ENCODE results near the gene IWS1.
A peak's percentile ranks its signal among the peaks of the same experiment; 100 is the strongest.
"Not testable (repeated sequence)": the region's sequence is repeated elsewhere in the genome, so short reads cannot be mapped to it uniquely, and the experiment has no call there.

Gene IWS1

GRCh38 chr2:127545189-127545588 lies 18.9 kb upstream of the IWS1 start:
- peaks cover 0 to 13% of the 10 kb centered on the region in 2 donors for H3K36me3 ChIP-seq (ENCODE audit: control insufficient read depth in 1 of 2, insufficient read depth in 2 of 2, low read length in 2 of 2)
- H3K27ac ChIP-seq (ENCODE audit: low read depth, low read length): no peak overlapping the region
- H3K4me3 ChIP-seq (ENCODE audit: low read depth in 1 of 2, low read length in 2 of 2): no peak overlapping the region
- no peak overlapping the region for H3K9ac ChIP-seq (ENCODE audit: low read depth in 1 of 2, low read length in 2 of 2)
- H3K27me3 ChIP-seq (ENCODE audit: control insufficient read depth in 1 of 2, insufficient read depth in 2 of 2, low read length in 2 of 2): peaks cover 0 to 3% of the 10 kb centered on the region in 2 donors
- no peaks in the 10 kb centered on the region for H3K9me3 ChIP-seq (ENCODE audit: control insufficient read depth in 1 of 2, low read length in 2 of 2)
- peaks cover 10 to 24% of the 10 kb centered on the region in 2 donors for H3K4me1 ChIP-seq (ENCODE audit: control insufficient read depth in 1 of 2, insufficient read depth in 2 of 2, low read length in 2 of 2)

- H3K9ac ChIP-seq (ENCODE audit: low read depth in 1 of 2, low read length in 2 of 2); H3K27ac ChIP-seq (ENCODE audit: low read depth, low read length); H3K9me3 ChIP-seq (ENCODE audit: control insufficient read depth in 1 of 2, low read length in 2 of 2); H3K27me3 ChIP-seq (ENCODE audit: control insufficient read depth in 1 of 2, insufficient read depth in 2 of 2, low read length in 2 of 2); H3K4me3 ChIP-seq (ENCODE audit: low read depth in 1 of 2, low read length in 2 of 2): not testable (repeated sequence)
- Histone ChIP-seq H3K36me3 (ENCODE audit: control insufficient read depth in 1 of 2, insufficient read depth in 2 of 2, low read length in 2 of 2) (peaks cover 0 to 11% of the 10 kb centered on the region in 2 donors), H3K4me1 (ENCODE audit: control insufficient read depth in 1 of 2, insufficient read depth in 2 of 2, low read length in 2 of 2) (peaks cover 10 to 24% of the 10 kb centered on the region in 2 donors)
These were observed 16.8 kb upstream of the IWS1 start for GRCh38 chr2:127543013-127543501.

- Histone ChIP-seq H3K27ac (ENCODE audit: low read depth, low read length) (no peak overlapping the region), H3K9ac (ENCODE audit: low read depth in 1 of 2, low read length in 2 of 2) (no peak overlapping the region), H3K4me3 (ENCODE audit: low read depth in 1 of 2, low read length in 2 of 2) (no peak overlapping the region), H3K36me3 (ENCODE audit: control insufficient read depth in 1 of 2, insufficient read depth in 2 of 2, low read length in 2 of 2) (peaks cover 0 to 10% of the 10 kb centered on the region in 2 donors), H3K27me3 (ENCODE audit: control insufficient read depth in 1 of 2, insufficient read depth in 2 of 2, low read length in 2 of 2) (peaks cover 0 to 3% of the 10 kb centered on the region in 2 donors), H3K9me3 (ENCODE audit: control insufficient read depth in 1 of 2, low read length in 2 of 2) (no peaks in the 10 kb centered on the region), H3K4me1 (ENCODE audit: control insufficient read depth in 1 of 2, insufficient read depth in 2 of 2, low read length in 2 of 2) (peaks cover 10 to 27% of the 10 kb centered on the region in 2 donors)
These were observed 15.9 kb upstream of the IWS1 start for GRCh38 chr2:127542231-127542630.

- no peak overlapping the region for H3K4me3 ChIP-seq (ENCODE audit: low read depth in 1 of 2, low read length in 2 of 2)
- H3K27ac ChIP-seq (ENCODE audit: low read depth, low read length): no peak overlapping the region
- H3K27me3 ChIP-seq (ENCODE audit: control insufficient read depth in 1 of 2, insufficient read depth in 2 of 2, low read length in 2 of 2): peaks cover 0 to 3% of the 10 kb centered on the region in 2 donors
- no peak overlapping the region for H3K9ac ChIP-seq (ENCODE audit: low read depth in 1 of 2, low read length in 2 of 2)
- no peaks in the 10 kb centered on the region for H3K9me3 ChIP-seq (ENCODE audit: control insufficient read depth in 1 of 2, low read length in 2 of 2)
- peaks cover 0 to 6% of the 10 kb centered on the region in 2 donors for H3K36me3 ChIP-seq (ENCODE audit: control insufficient read depth in 1 of 2, insufficient read depth in 2 of 2, low read length in 2 of 2)
- H3K4me1 ChIP-seq (ENCODE audit: control insufficient read depth in 1 of 2, insufficient read depth in 2 of 2, low read length in 2 of 2): peaks cover 10 to 29% of the 10 kb centered on the region in 2 donors
These were observed 15.5 kb upstream of the IWS1 start for GRCh38 chr2:127541809-127542208.

GRCh38 chr2:127537644-127538043 lies 11.4 kb upstream of the IWS1 start:
- Histone ChIP-seq H3K4me1 (ENCODE audit: control insufficient read depth in 1 of 2, insufficient read depth in 2 of 2, low read length in 2 of 2) (peaks cover 20 to 34% of the 10 kb centered on the region in 2 donors), H3K4me3 (ENCODE audit: low read depth in 1 of 2, low read length in 2 of 2) (peak overlapping the region; percentile 81 to 96), H3K27me3 (ENCODE audit: control insufficient read depth in 1 of 2, insufficient read depth in 2 of 2, low read length in 2 of 2) (no peaks in the 10 kb centered on the region), H3K9me3 (ENCODE audit: control insufficient read depth in 1 of 2, low read length in 2 of 2) (no peaks in the 10 kb centered on the region), H3K9ac (ENCODE audit: low read depth in 1 of 2, low read length in 2 of 2) (peak overlapping the region in 1 of 2 donors; percentile 97), H3K36me3 (ENCODE audit: control insufficient read depth in 1 of 2, insufficient read depth in 2 of 2, low read length in 2 of 2) (no peaks in the 10 kb centered on the region), H3K27ac (ENCODE audit: low read depth, low read length) (no peak overlapping the region)

GRCh38 chr2:127536707-127537541 lies 10.6 kb upstream of the IWS1 start:
- Histone ChIP-seq H3K4me3 (ENCODE audit: low read depth in 1 of 2, low read length in 2 of 2) (peak overlapping the region; percentile 81 to 96), H3K9ac (ENCODE audit: low read depth in 1 of 2, low read length in 2 of 2) (peak overlapping the region; percentile 69 to 97), H3K27me3 (ENCODE audit: control insufficient read depth in 1 of 2, insufficient read depth in 2 of 2, low read length in 2 of 2) (no peaks in the 10 kb centered on the region), H3K9me3 (ENCODE audit: control insufficient read depth in 1 of 2, low read length in 2 of 2) (no peaks in the 10 kb centered on the region), H3K36me3 (ENCODE audit: control insufficient read depth in 1 of 2, insufficient read depth in 2 of 2, low read length in 2 of 2) (no peaks in the 10 kb centered on the region), H3K27ac (ENCODE audit: low read depth, low read length) (peak overlapping the region; percentile 67), H3K4me1 (ENCODE audit: control insufficient read depth in 1 of 2, insufficient read depth in 2 of 2, low read length in 2 of 2) (peaks cover 19 to 34% of the 10 kb centered on the region in 2 donors)

- Histone ChIP-seq H3K9me3 (ENCODE audit: control insufficient read depth in 1 of 2, low read length in 2 of 2) (no peaks in the 10 kb centered on the region), H3K27ac (ENCODE audit: low read depth, low read length) (peak overlapping the region; percentile 89), H3K36me3 (ENCODE audit: control insufficient read depth in 1 of 2, insufficient read depth in 2 of 2, low read length in 2 of 2) (no peaks in the 10 kb centered on the region), H3K9ac (ENCODE audit: low read depth in 1 of 2, low read length in 2 of 2) (peak overlapping the region; percentile 69 to 97), H3K4me3 (ENCODE audit: low read depth in 1 of 2, low read length in 2 of 2) (peak overlapping the region; percentile 81 to 96), H3K4me1 (ENCODE audit: control insufficient read depth in 1 of 2, insufficient read depth in 2 of 2, low read length in 2 of 2) (peaks cover 24 to 34% of the 10 kb centered on the region in 2 donors), H3K27me3 (ENCODE audit: control insufficient read depth in 1 of 2, insufficient read depth in 2 of 2, low read length in 2 of 2) (no peaks in the 10 kb centered on the region)
These were observed 9.6 kb upstream of the IWS1 start for GRCh38 chr2:127535918-127536317.

GRCh38 chr2:127535422-127535901 lies 9.2 kb upstream of the IWS1 start, which contains the start of gene MYO7B:
Gene MYO7B, plus strand, starts transcription at chr2:127535683. Its CDS starts 24,040 bp downstream, at chr2:127559723.
- peak within 1 kb of the TSS; percentile 89 for H3K27ac ChIP-seq (ENCODE audit: low read depth, low read length)
- peak within 1 kb of the TSS; percentile 81 to 96 for H3K4me3 ChIP-seq (ENCODE audit: low read depth in 1 of 2, low read length in 2 of 2)
- peak within 1 kb of the TSS; percentile 69 to 97 for H3K9ac ChIP-seq (ENCODE audit: low read depth in 1 of 2, low read length in 2 of 2)
- H3K36me3 ChIP-seq (ENCODE audit: control insufficient read depth in 1 of 2, insufficient read depth in 2 of 2, low read length in 2 of 2): no peaks in the 10 kb centered on the region
- no peaks in the 10 kb centered on the region for H3K9me3 ChIP-seq (ENCODE audit: control insufficient read depth in 1 of 2, low read length in 2 of 2)
- no peaks in the 10 kb centered on the region for H3K27me3 ChIP-seq (ENCODE audit: control insufficient read depth in 1 of 2, insufficient read depth in 2 of 2, low read length in 2 of 2)
- peaks cover 27 to 34% of the 10 kb centered on the region in 2 donors for H3K4me1 ChIP-seq (ENCODE audit: control insufficient read depth in 1 of 2, insufficient read depth in 2 of 2, low read length in 2 of 2)

GRCh38 chr2:127532296-127532695 lies 6.0 kb upstream of the IWS1 start:
- H3K4me1 ChIP-seq (ENCODE audit: control insufficient read depth in 1 of 2, insufficient read depth in 2 of 2, low read length in 2 of 2): peaks cover 38 to 49% of the 10 kb centered on the region in 2 donors

GRCh38 chr2:127531221-127531648 lies 4.9 kb upstream of the IWS1 start:
- Histone ChIP-seq H3K27me3 (ENCODE audit: control insufficient read depth in 1 of 2, insufficient read depth in 2 of 2, low read length in 2 of 2) (no peaks in the 10 kb centered on the region), H3K4me3 (ENCODE audit: low read depth in 1 of 2, low read length in 2 of 2) (peak overlapping the region in 1 of 2 donors; percentile 14), H3K9ac (ENCODE audit: low read depth in 1 of 2, low read length in 2 of 2) (no peak overlapping the region), H3K9me3 (ENCODE audit: control insufficient read depth in 1 of 2, low read length in 2 of 2) (no peaks in the 10 kb centered on the region), H3K4me1 (ENCODE audit: control insufficient read depth in 1 of 2, insufficient read depth in 2 of 2, low read length in 2 of 2) (peaks cover 39 to 50% of the 10 kb centered on the region in 2 donors), H3K36me3 (ENCODE audit: control insufficient read depth in 1 of 2, insufficient read depth in 2 of 2, low read length in 2 of 2) (no peaks in the 10 kb centered on the region), H3K27ac (ENCODE audit: low read depth, low read length) (peak overlapping the region; percentile 64)

More at GRCh38 chr2:127532296-127532695, 6.0 kb upstream of the IWS1 start:
- no peak overlapping the region for H3K27ac ChIP-seq (ENCODE audit: low read depth, low read length)
- H3K36me3 ChIP-seq (ENCODE audit: control insufficient read depth in 1 of 2, insufficient read depth in 2 of 2, low read length in 2 of 2): no peaks in the 10 kb centered on the region
- no peak overlapping the region for H3K4me3 ChIP-seq (ENCODE audit: low read depth in 1 of 2, low read length in 2 of 2)
- H3K27me3 ChIP-seq (ENCODE audit: control insufficient read depth in 1 of 2, insufficient read depth in 2 of 2, low read length in 2 of 2): no peaks in the 10 kb centered on the region
- H3K9me3 ChIP-seq (ENCODE audit: control insufficient read depth in 1 of 2, low read length in 2 of 2): no peaks in the 10 kb centered on the region
- H3K9ac ChIP-seq (ENCODE audit: low read depth in 1 of 2, low read length in 2 of 2): no peak overlapping the region

Measured in duodenal mucosa (tissue), 2 donors.